H1 (cell line): ENCODE measurements around the gene MYL6B. TPM values are rescaled to one million over a fixed set of nuclear protein-coding genes. Genes with fewer than 3 reads are reported as not detected.

Experiments used
- CTCF ChIA-PET: fragments of 300-600 bp; sonication (Branson Sonifier 250); formaldehyde crosslinking; loops from one replicate; lab custom pipeline; 2021; ENCODE audit not compliant: partially characterized antibody; lab: Charles Lee
- POLR2A ChIA-PET: fragments of 300-600 bp; sonication (Branson Sonifier 250); formaldehyde crosslinking; loops from one replicate; lab custom pipeline; 2021; ENCODE audit warnings: inconsistent platforms; ENCODE audit not compliant: partially characterized antibody; lab: Charles Lee
- DNase-seq, 2 experiments: peaks; one replicate each; pipeline versions ENCODE4 v3.0.0 to v3.0.0-alpha.2; 2010 to 2022; ENCODE audit warnings: low spot score in 2 of 2, low read depth in 1 of 2, mixed read lengths in 1 of 2
- FAIRE-seq: peaks from 2 replicates; lab custom pipeline; 2011; peaks lifted over from hg19 to GRCh38; lab: Jason Lieb, UNC
- H2AFZ ChIP-seq: 2 replicates; pipeline ENCODE4 v1.8.1; 2012; ENCODE audit warnings: low read length, inconsistent platforms
- H2AK5ac ChIP-seq: 2 replicates; pipeline ENCODE4 v1.6.1; 2013; ENCODE audit warnings: low read depth, low read length
- H2BK120ac ChIP-seq: replicated peaks from 2 replicates; pipeline ENCODE3; 2013; ENCODE audit warnings: low read depth, low read length, inconsistent platforms
- H2BK12ac ChIP-seq: 2 replicates; pipeline ENCODE4 v1.6.1; 2013; ENCODE audit warnings: low read depth, low read length
- H2BK15ac ChIP-seq: 2 replicates; pipeline ENCODE4 v1.6.1; 2013; ENCODE audit warnings: low read length
- H2BK20ac ChIP-seq: 2 replicates; pipeline ENCODE4 v1.6.1; 2013; ENCODE audit warnings: low read length
- H2BK5ac ChIP-seq: 2 replicates; pipeline ENCODE4 v1.6.1; 2013; ENCODE audit warnings: low read depth, low read length
- H3K14ac ChIP-seq: 2 replicates; pipeline ENCODE4 v1.6.1; 2013; ENCODE audit warnings: inconsistent platforms; ENCODE audit not compliant: insufficient read length
- H3K18ac ChIP-seq: 2 replicates; pipeline ENCODE4 v1.6.1; 2013; ENCODE audit warnings: low read length; ENCODE audit errors: extremely low read depth
- H3K23ac ChIP-seq: 2 replicates; pipeline ENCODE4 v1.6.1; 2013; ENCODE audit warnings: inconsistent platforms; ENCODE audit not compliant: insufficient read length
- H3K23me2 ChIP-seq: 2 replicates; pipeline ENCODE4 v1.6.1; 2013; ENCODE audit warnings: low read depth, low read length
- H3K27ac ChIP-seq: 2 replicates; pipeline ENCODE4 v1.6.1; 2011; ENCODE audit warnings: low read depth, low read length, inconsistent platforms
- H3K27me3 ChIP-seq, 4 experiments: replicated peaks in 1 of 4; 1 replicate in 1 of 4; 2 replicates in 3 of 4; pipeline versions ENCODE4 v1.6.1 to v1.8.1; 2011 to 2013; ENCODE audit warnings: low read length in 3 of 4, mild to moderate bottlenecking in 3 of 4, inconsistent platforms in 2 of 4, mixed read lengths in 2 of 4, moderate library complexity in 1 of 4; ENCODE audit not compliant: control insufficient read depth in 3 of 4, insufficient read depth in 3 of 4; ENCODE audit errors: extremely low read depth in 1 of 4
- H3K36me3 ChIP-seq, 4 experiments: 2 replicates each; pipeline versions ENCODE4 v1.6.1 to v1.8.1; 2011 to 2013; ENCODE audit warnings: mild to moderate bottlenecking in 4 of 4, low read length in 3 of 4, moderate library complexity in 2 of 4, control low read depth in 1 of 4, inconsistent platforms in 1 of 4; ENCODE audit not compliant: insufficient read depth in 4 of 4, control insufficient read depth in 2 of 4
- H3K4ac ChIP-seq: replicated peaks from 2 replicates; pipeline ENCODE3; 2013; ENCODE audit warnings: low read length, low read depth, mixed read lengths, inconsistent platforms; ENCODE audit not compliant: insufficient read length
- H3K4me1 ChIP-seq, 4 experiments: replicated peaks in 1 of 4; 1 replicate in 1 of 4; 2 replicates in 3 of 4; pipeline versions ENCODE4 v1.6.1 to v1.8.1; 2011 to 2013; ENCODE audit warnings: low read length in 3 of 4, inconsistent platforms in 2 of 4, mixed read lengths in 1 of 4; ENCODE audit not compliant: insufficient read depth in 4 of 4, control insufficient read depth in 3 of 4
- H3K4me2 ChIP-seq, 2 experiments: 2 replicates each; pipeline versions ENCODE4 v1.6.1 to v1.8.1; 2011 to 2013; ENCODE audit warnings: low read depth in 2 of 2, low read length in 2 of 2, control low read depth in 1 of 2, inconsistent platforms in 1 of 2, mild to moderate bottlenecking in 1 of 2; ENCODE audit not compliant: insufficient read depth in 1 of 2
- H3K4me3 ChIP-seq, 4 experiments: fragments of 200-600, 300-600 bp in 1 of 4; sonication (generic), shearing (Covaris generic), sonication (Bioruptor Twin) in 1 of 4; 2 replicates each; pipeline versions ENCODE4 v1.5.1 to v1.8.1; 2011 to 2016; ENCODE audit warnings: low read length in 4 of 4, low read depth in 3 of 4, control low read depth in 2 of 4, inconsistent platforms in 2 of 4, mild to moderate bottlenecking in 2 of 4, mixed read lengths in 1 of 4, moderate library complexity in 1 of 4; ENCODE audit not compliant: insufficient read depth in 2 of 4; ENCODE audit errors: extremely low read depth in 1 of 4
- H3K56ac ChIP-seq: replicated peaks from 2 replicates; pipeline ENCODE3; 2013; ENCODE audit warnings: low read depth, mild to moderate bottlenecking, mixed read lengths, low read length, inconsistent platforms; ENCODE audit not compliant: insufficient read length
- H3K79me1 ChIP-seq: 2 replicates; pipeline ENCODE4 v1.6.1; 2013; ENCODE audit warnings: low read depth, low read length, control low read depth
- H3K79me2 ChIP-seq, 2 experiments: 2 replicates each; pipeline versions ENCODE4 v1.6.1 to v1.8.1; 2012 to 2013; ENCODE audit warnings: low read length in 2 of 2, mild to moderate bottlenecking in 2 of 2, inconsistent platforms in 1 of 2; ENCODE audit not compliant: insufficient read depth in 2 of 2, control insufficient read depth in 1 of 2
- H3K9ac ChIP-seq, 4 experiments: replicated peaks in 1 of 4; 1 replicate in 1 of 4; 2 replicates in 3 of 4; pipeline versions ENCODE4 v1.6.1 to v1.8.1; 2011 to 2013; ENCODE audit warnings: low read depth in 3 of 4, low read length in 3 of 4, control low read depth in 2 of 4, mild to moderate bottlenecking in 2 of 4, moderate library complexity in 2 of 4, inconsistent platforms in 1 of 4; ENCODE audit errors: extremely low read depth in 1 of 4
- H3K9me3 ChIP-seq, 2 experiments: 2 replicates each; pipeline versions ENCODE4 v1.6.1 to v1.8.1; 2012 to 2013; ENCODE audit warnings: mild to moderate bottlenecking in 2 of 2, moderate library complexity in 2 of 2, control low read depth in 1 of 2, inconsistent platforms in 1 of 2, low read depth in 1 of 2, low read length in 1 of 2, mixed read lengths in 1 of 2; ENCODE audit not compliant: insufficient read depth in 2 of 2
- H4K20me1 ChIP-seq, 2 experiments: replicated peaks in 1 of 2; 2 replicates each; pipeline versions ENCODE3 to v1.8.1; 2011 to 2013; ENCODE audit warnings: inconsistent platforms in 2 of 2, low read length in 2 of 2, mild to moderate bottlenecking in 1 of 2; ENCODE audit not compliant: insufficient read depth in 2 of 2, control insufficient read depth in 1 of 2
- H4K5ac ChIP-seq: 2 replicates; pipeline ENCODE4 v1.6.1; 2013; ENCODE audit warnings: low read length, low read depth, mixed read lengths, inconsistent platforms; ENCODE audit not compliant: insufficient read length
- H4K8ac ChIP-seq: 2 replicates; pipeline ENCODE4 v1.8.0; 2013; ENCODE audit warnings: mild to moderate bottlenecking, moderate library complexity, low read length, inconsistent platforms; ENCODE audit not compliant: insufficient read depth; ENCODE audit errors: extremely low read depth
- H4K91ac ChIP-seq: replicated peaks from 2 replicates; pipeline ENCODE3; 2013; ENCODE audit warnings: low read length, mixed read lengths, inconsistent platforms; ENCODE audit not compliant: insufficient read length
- BCL11A ChIP-seq, 2 experiments: IDR thresholded peaks; one replicate each; pipeline ENCODE4 v1.6.1; 2011; ENCODE audit warnings: low read depth in 2 of 2, low read length in 2 of 2, mild to moderate bottlenecking in 2 of 2
- BRCA1 ChIP-seq: IDR thresholded peaks from 2 replicates; pipeline ENCODE4 v1.6.1; 2012; ENCODE audit warnings: low read depth, low read length, improper control_type of control experiment
- CBX8 ChIP-seq: fragments of 300-800, 300-1000 bp; sonication (generic); IDR thresholded peaks from 2 replicates; pipeline ENCODE4 v1.7.1; 2016; ENCODE audit warnings: low read depth, low read length, borderline replicate concordance
- NANOG ChIP-seq: IDR thresholded peaks from 2 replicates; pipeline ENCODE4 v1.6.1; 2011; ENCODE audit warnings: low read length, low read depth, mild to moderate bottlenecking, inconsistent platforms; ENCODE audit not compliant: insufficient read depth, poor library complexity, severe bottlenecking
- SIX5 ChIP-seq: IDR thresholded peaks from 2 replicates; pipeline ENCODE4 v1.6.1; 2011; ENCODE audit warnings: mild to moderate bottlenecking, low read depth, low read length
- TCF12 ChIP-seq: IDR thresholded peaks from 2 replicates; pipeline ENCODE4 v1.6.1; 2011; ENCODE audit warnings: low read depth, mild to moderate bottlenecking, low read length
- YY1 ChIP-seq: IDR thresholded peaks from 2 replicates; pipeline ENCODE4 v1.6.1; 2011; ENCODE audit warnings: low read depth, mild to moderate bottlenecking, low read length
- ZNF274 ChIP-seq: IDR thresholded peaks from 2 replicates; pipeline ENCODE4 v1.7.0; 2012; ENCODE audit warnings: low read length, borderline replicate concordance; ENCODE audit errors: extremely low read depth
- WGBS, 2 experiments: shearing (Covaris generic) in 1 of 2; methylation state at CpG; one replicate each; pipeline versions ENCODE4 v1.1.6 to v1.1.7; 2013 to 2015; ENCODE audit warnings: low lambda C conversion rate in 2 of 2, mixed read lengths in 2 of 2, inconsistent platforms in 1 of 2, low coverage in 1 of 2, missing lambda C conversion rate in 1 of 2; ENCODE audit not compliant: insufficient replicate concordance in 2 of 2, insufficient coverage in 1 of 2, insufficient read length in 1 of 2; ENCODE audit errors: extremely low coverage in 1 of 2, missing lambda C conversion rate in 1 of 2; 5-methylcytosine and 5-hydroxymethylcytosine counted together
- polyA plus RNA-seq, 7 experiments: library from polyadenylated mRNA; depleted of rRNA in 3 of 7; stranded (reverse) in 5 of 7; unstranded in 2 of 7; fragments of >200 nt in 5 of 7; fragments of 200-250 nt in 2 of 7; gene quantifications; 1 replicate in 5 of 7; 2 replicates in 1 of 7; 4 replicates in 1 of 7; pipeline versions ENCODE4 v1.2.1 to v1.2.3, GENCODE V29; 2011 to 2013; ENCODE audit warnings: missing spikeins in 2 of 7, mixed read lengths in 2 of 7
- total RNA-seq: library from RNA; stranded (reverse); fragmentation: NEBNext Ultra II Directional; extraction: Animal tissue kit (Norgen Biotek cat#: 25700); gene quantifications from 2 replicates; pipeline ENCODE4 v1.2.1, GENCODE V29; 2021
- TF ChIP-seq, protein P1 (sequence below): IDR thresholded peaks from 2 replicates; pipeline ENCODE4 v1.6.1; 2011; ENCODE audit warnings: low read length, improper control_type of control experiment
- TF ChIP-seq, protein P2 (sequence below): IDR thresholded peaks from 2 replicates; pipeline ENCODE4 v1.6.1; 2012; ENCODE audit warnings: inconsistent platforms

Gene MYL6B
- total and polyA plus RNA-seq, 2 of the 8 experiments (the other 6 are each of a cell fraction or from before 2014, with no cell fraction given), result 163 to 202 TPM

DNA sequence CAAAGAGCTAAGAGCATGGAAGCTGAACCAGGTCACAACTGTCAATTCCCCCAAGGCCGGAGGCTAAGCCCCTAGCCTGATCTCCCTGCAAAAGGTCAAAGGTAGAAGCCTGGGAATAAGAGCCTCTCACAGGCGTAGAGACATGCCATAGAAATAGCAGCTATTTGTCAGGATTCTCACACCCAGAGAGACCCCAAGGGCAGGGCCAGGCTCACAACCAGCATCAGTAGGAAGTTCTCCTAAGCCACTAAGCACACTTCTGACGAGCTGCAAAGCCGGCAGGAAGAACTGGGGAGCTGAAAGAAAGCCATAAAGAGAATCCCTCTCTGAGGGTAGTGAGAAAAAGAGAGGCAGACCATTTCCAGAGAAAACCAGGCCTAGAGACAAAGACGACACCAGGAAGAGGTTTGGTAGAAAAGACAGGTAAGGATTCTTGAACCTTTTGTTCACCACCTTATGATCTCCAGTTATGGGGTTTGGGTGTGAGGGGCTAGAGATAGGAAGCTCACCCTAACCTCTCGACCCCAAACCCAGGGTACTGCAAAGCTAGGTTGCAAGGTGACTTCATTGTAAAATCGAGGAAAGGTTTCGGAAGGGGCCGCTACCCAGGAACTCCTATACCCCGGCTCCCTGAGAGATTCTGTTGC lies 35.9 kb downstream of the MYL6B start:
- Histone ChIP-seq H2BK120ac (no peak overlapping the region), H2AK5ac (no peak overlapping the region), H3K27me3 (no peaks in the 10 kb centered on the region), H3K4ac (peak overlapping the region; percentile 39), H4K5ac (peak overlapping the region; percentile 4), H3K23me2 (peaks cover 11% of the 10 kb centered on the region), H2BK15ac (no peak overlapping the region), H3K23ac (no peak overlapping the region), H2AFZ (no peak overlapping the region), H3K79me1 (peaks cover 3% of the 10 kb centered on the region; the same call in 1 of the 2 replicates), H4K20me1 (peaks cover 0 to 4% of the 10 kb centered on the region in 2 experiments), H3K4me3 (peak overlapping the region; percentile 82 to 95 (median 90)), H3K4me2 (peak overlapping the region; percentile 81 to 96), H2BK12ac (no peak overlapping the region), H3K27ac (peak overlapping the region; percentile 76), H3K9ac (peak overlapping the region; percentile 85 to 89 (median 86)), H3K14ac (peak overlapping the region; percentile 6), H3K9me3 (no peaks in the 10 kb centered on the region), H3K18ac (no peak overlapping the region), H2BK20ac (no peak overlapping the region), H4K91ac (peak overlapping the region; percentile 62), H3K79me2 (peaks cover 14 to 31% of the 10 kb centered on the region in 2 experiments), H2BK5ac (peak overlapping the region; percentile 87), H3K56ac (peak overlapping the region; percentile 27), H3K4me1 (peaks cover 2 to 8% (median 4%) of the 10 kb centered on the region in 4 experiments; a peak in 3 of 7 replicates), H4K8ac (peak overlapping the region; percentile 86), H3K36me3 (peaks cover 21 to 34% (median 28%) of the 10 kb centered on the region in 4 experiments)
- FAIRE-seq (no peak), DNase-seq (no peak)
- ChIA-PET POLR2A (interaction anchor here (0.7 to 26.3 kb wide), 16 partner anchors 11 to 1332 kb away, joined by 3 to 656 read pairs (median 11); partner anchors contain the start of genes CNPY2, COQ10A, DDIT3 and MYL6), CTCF (interaction anchor here (0.5 to 6.2 kb wide), 24 partner anchors 10 to 144 kb away, joined by 3 to 111 read pairs (median 5); partner anchors contain the start of genes ANKRD52, COQ10A, ESYT1 and MYL6)
- 31% methylated on average over 10 of the region's 10 CpGs; no CpG with 5 or more reads in 1 of the 2 experiments for WGBS, 2 experiments
- TF ChIP-seq BRCA1 (no peak), NANOG (no peak), YY1 (no peak), CBX8 (no peak), SIX5 (no peak), ZNF274 (no peak), TCF12 (no peak), BCL11A (IDR thresholded peaks at IDR 0.05; ENCODE audit: low read depth in 2 of 2, low read length in 2 of 2) (no peak)
- TF ChIP-seq, protein P1, sequence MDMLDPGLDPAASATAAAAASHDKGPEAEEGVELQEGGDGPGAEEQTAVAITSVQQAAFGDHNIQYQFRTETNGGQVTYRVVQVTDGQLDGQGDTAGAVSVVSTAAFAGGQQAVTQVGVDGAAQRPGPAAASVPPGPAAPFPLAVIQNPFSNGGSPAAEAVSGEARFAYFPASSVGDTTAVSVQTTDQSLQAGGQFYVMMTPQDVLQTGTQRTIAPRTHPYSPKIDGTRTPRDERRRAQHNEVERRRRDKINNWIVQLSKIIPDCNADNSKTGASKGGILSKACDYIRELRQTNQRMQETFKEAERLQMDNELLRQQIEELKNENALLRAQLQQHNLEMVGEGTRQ, result no peak
- TF ChIP-seq, protein P2, sequence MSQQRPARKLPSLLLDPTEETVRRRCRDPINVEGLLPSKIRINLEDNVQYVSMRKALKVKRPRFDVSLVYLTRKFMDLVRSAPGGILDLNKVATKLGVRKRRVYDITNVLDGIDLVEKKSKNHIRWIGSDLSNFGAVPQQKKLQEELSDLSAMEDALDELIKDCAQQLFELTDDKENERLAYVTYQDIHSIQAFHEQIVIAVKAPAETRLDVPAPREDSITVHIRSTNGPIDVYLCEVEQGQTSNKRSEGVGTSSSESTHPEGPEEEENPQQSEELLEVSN, result no peak
